GM06990 (cell line): Measurements from ENCODE around the gene GLO1.

Experiments used
- DNase-seq: peaks from one replicate; pipeline ENCODE4 v3.0.0-alpha.2; 2011; ENCODE audit not compliant: insufficient read length; ENCODE audit errors: extremely low read depth
- H3K27me3 ChIP-seq: replicated peaks from 2 replicates; pipeline ENCODE4 v1.6.0; 2011; ENCODE audit warnings: low read length; ENCODE audit not compliant: control insufficient read depth, insufficient read depth
- H3K36me3 ChIP-seq: 2 replicates; pipeline ENCODE4 v1.5.1; 2011; ENCODE audit warnings: low read length; ENCODE audit not compliant: control insufficient read depth, insufficient read depth
- H3K4me3 ChIP-seq: replicated peaks from 2 replicates; pipeline ENCODE4 v1.5.1; 2011; ENCODE audit warnings: low read depth, mild to moderate bottlenecking, control low read depth, low read length
- TF ChIP-seq, protein P1 (sequence below): IDR thresholded peaks from 2 replicates; pipeline ENCODE4 v1.5.1; 2011; ENCODE audit warnings: low read length, control low read depth, mild to moderate bottlenecking, inconsistent platforms; ENCODE audit not compliant: insufficient read depth, poor library complexity, severe bottlenecking

GLO1 gene

DNA sequence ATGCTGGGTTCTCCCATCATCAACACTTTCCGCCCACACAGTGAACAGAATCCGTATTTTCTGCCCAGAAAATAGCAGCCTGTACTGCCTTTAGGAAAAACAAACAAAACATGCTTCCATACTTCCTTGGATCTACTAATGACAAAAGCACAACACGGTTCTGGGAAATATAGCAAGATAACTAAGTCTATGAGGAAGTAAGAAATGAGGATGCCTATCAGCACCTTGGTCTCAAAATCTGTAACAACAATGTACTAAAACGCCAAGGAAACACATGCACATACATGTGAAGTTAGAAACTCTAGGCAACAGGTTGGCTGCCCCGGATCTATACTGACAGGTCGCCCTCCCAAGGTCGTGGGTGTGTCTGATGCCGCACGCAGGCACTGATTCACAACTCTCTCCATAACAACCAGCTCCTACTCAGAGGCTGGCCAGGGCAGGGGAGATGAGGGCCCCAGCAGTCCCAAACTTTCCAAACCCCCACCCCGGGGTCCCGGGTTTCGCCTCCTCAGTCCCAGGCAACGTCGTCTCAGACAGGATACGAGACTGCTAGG is 63.9 kb downstream of the GLO1 start:
- Histone ChIP-seq H3K4me3 (peak overlapping the region; percentile 78), H3K36me3 (no peaks in the 10 kb centered on the region), H3K27me3 (no peaks in the 10 kb centered on the region)
- DNase-seq: no peak
- TF ChIP-seq, protein P1, sequence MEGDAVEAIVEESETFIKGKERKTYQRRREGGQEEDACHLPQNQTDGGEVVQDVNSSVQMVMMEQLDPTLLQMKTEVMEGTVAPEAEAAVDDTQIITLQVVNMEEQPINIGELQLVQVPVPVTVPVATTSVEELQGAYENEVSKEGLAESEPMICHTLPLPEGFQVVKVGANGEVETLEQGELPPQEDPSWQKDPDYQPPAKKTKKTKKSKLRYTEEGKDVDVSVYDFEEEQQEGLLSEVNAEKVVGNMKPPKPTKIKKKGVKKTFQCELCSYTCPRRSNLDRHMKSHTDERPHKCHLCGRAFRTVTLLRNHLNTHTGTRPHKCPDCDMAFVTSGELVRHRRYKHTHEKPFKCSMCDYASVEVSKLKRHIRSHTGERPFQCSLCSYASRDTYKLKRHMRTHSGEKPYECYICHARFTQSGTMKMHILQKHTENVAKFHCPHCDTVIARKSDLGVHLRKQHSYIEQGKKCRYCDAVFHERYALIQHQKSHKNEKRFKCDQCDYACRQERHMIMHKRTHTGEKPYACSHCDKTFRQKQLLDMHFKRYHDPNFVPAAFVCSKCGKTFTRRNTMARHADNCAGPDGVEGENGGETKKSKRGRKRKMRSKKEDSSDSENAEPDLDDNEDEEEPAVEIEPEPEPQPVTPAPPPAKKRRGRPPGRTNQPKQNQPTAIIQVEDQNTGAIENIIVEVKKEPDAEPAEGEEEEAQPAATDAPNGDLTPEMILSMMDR: no peak

DNA sequence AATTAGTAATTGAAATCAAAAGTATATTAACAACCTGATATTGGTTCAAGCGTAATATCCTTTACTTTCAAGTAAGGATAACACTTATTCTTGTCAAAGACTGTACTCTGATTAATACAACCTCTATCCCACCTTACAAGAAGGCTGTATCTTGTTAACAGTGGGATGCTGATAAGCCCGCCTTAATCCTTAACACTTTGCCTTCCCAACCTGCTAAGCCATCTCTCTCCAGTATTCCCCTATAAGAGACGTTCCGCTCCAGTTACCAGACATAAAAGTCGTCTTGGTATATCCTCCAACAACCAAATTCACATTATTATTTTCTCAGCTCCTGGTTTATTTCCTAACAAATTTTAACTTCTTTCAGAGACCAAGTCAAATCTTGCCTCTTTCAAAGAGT is 65.2 kb downstream of the GLO1 start:
- Histone ChIP-seq H3K27me3 (no peaks in the 10 kb centered on the region), H3K4me3 (no peak overlapping the region), H3K36me3 (no peaks in the 10 kb centered on the region)
- DNase-seq: no peak
- TF ChIP-seq, protein P1: no peak

DNA sequence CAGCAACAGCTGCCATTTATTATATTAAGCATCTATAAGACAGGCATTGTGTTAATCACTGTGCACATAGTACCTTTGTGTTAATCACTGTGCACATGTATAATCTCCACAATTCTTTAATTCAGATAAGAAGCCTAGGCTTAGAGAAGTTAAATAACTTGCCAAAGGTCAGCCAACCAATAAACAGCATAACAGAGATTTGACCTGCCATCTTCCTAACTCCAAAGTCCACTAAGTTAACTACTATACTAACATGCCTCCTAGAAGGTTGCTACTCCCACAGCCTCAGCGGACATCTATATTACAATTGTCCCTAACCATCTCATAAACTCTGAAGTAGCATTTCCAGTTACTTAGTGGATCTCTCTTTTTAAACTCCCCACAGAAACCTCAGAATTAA is 66.9 kb downstream of the GLO1 start:
- no peak overlapping the region for H3K4me3 ChIP-seq
- no peaks in the 10 kb centered on the region for H3K27me3 ChIP-seq
- TF ChIP-seq, protein P1: no peak
- no peaks in the 10 kb centered on the region for H3K36me3 ChIP-seq
- no peak for DNase-seq

DNA sequence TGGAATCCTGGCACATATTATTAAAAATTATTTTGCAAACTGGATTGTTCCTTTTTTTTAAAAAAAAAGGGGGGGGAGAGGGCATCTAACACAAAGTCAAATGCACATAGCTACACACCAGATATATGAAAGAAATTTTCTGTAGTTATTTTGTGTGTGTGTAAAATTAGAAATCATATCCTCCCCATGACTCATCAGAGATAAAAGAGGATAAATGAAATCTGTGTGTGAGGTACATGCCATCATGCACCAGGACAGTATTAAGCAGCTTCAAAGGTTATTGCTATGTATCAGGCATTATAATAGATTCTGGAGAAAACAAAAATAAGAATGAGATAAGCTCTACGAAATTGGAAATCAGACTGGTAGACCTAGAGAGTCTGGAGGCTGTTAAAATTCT is 68.4 kb downstream of the GLO1 start:
- TF ChIP-seq, protein P1: no peak
- no peak for DNase-seq
- H3K27me3 ChIP-seq: no peaks in the 10 kb centered on the region
- no peak overlapping the region for H3K4me3 ChIP-seq
- H3K36me3 ChIP-seq: no peaks in the 10 kb centered on the region

DNA sequence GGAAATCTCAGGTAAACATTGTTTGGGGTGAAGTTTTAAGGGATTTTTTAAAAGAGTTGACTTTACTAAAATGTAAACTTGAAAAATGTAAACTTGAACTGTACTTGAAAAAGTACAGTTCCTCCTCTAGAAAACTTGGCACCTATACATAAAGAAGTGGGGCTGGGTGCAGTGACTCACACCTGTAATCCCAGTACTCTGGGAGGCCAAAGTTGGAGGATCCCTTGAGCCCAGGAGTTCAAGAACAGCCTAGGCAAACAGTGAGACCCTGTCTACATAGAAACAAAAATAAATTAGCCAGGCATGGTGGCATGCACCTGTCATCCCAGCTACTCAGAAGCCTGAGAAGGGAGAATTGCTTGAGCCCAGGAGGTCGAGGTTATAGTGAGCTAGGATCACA is 70.5 kb downstream of the GLO1 start:
- no peaks in the 10 kb centered on the region for H3K27me3 ChIP-seq
- DNase-seq: no peak
- H3K36me3 ChIP-seq: no peaks in the 10 kb centered on the region
- no peak overlapping the region for H3K4me3 ChIP-seq
- TF ChIP-seq, protein P1: no peak

DNA sequence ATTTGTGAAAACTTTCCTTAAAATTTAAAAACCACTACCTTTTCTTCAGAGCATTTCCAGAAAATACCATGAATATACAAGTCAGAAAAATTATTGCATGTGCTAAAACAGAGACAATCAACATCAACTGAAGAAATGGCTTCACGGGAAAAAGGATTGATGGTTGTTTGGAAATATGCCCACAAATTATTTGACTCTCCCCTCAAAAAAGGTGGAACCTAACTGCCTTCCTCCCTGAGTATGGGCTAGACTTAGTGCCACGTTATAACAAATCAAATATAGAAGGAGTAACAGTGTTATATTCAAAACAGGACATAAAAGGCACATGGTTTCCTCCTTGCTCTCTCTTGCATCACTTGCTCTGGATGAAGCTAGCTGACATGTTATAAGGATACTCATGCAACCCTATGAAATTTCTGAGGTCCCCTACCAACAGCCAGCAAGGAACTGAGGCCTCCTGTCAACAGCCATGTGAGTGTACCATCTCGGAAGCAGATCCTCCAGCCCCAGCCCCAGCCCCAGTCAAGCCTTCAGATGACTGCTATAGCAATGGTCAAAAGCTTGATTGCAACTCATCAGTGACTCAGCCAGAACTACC is 71.7 kb downstream of the GLO1 start:
- no peaks in the 10 kb centered on the region for H3K27me3 ChIP-seq
- TF ChIP-seq, protein P1: no peak
- DNase-seq: no peak

More for the DNA sequence above, 71.7 kb downstream of the GLO1 start:
- Histone ChIP-seq H3K36me3 (no peaks in the 10 kb centered on the region), H3K4me3 (no peak overlapping the region)
